Coronary artery (tissue), 2 donors: ENCODE measurements around the gene LTA4H.
"Not testable (repeated sequence)": the region's sequence is repeated elsewhere in the genome, so short reads cannot be mapped to it uniquely, and the experiment has no call there.

Experiments used
- DNase-seq: peaks from one replicate; pipeline ENCODE4 v3.0.0-alpha.2; 2017; ENCODE audit warnings: low spot score
- H3K27ac ChIP-seq, 2 donors: fragments of 200-600 bp; sonication (generic); one replicate each; pipeline ENCODE4 v1.5.1; 2016 to 2019
- H3K4me3 ChIP-seq: fragments of 200-600 bp; sonication (generic); 2 replicates; pipeline ENCODE4 v1.5.1; 2016; ENCODE audit warnings: mild to moderate bottlenecking, moderate library complexity
- TF ChIP-seq, protein P1 (sequence below): fragments of 200-600 bp; sonication (generic); IDR thresholded peaks from one replicate; pipeline ENCODE4 v1.5.1; 2019; ENCODE audit warnings: antibody characterized with exemption

LTA4H gene

DNA sequence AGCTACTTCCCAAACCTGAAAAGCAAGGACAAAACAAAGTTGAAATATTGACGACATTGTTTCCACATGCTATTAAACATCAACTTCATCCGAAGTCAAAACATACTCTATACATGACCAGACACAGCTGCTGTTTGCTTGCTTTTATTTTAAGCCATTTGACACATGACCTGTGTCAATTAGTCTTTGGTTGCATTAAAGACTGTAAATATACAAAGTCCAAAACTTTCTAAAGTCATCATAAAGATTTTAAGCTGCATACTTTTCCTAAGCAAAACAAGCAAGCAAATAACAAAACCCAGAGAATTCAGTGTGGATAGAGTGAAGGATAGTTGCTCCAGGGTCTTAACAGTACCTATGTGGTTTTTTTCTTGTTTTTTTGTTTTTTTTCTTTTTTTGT, 61.0 kb downstream of the LTA4H start:
- no peak overlapping the region for H3K27ac ChIP-seq
- TF ChIP-seq, protein P1, sequence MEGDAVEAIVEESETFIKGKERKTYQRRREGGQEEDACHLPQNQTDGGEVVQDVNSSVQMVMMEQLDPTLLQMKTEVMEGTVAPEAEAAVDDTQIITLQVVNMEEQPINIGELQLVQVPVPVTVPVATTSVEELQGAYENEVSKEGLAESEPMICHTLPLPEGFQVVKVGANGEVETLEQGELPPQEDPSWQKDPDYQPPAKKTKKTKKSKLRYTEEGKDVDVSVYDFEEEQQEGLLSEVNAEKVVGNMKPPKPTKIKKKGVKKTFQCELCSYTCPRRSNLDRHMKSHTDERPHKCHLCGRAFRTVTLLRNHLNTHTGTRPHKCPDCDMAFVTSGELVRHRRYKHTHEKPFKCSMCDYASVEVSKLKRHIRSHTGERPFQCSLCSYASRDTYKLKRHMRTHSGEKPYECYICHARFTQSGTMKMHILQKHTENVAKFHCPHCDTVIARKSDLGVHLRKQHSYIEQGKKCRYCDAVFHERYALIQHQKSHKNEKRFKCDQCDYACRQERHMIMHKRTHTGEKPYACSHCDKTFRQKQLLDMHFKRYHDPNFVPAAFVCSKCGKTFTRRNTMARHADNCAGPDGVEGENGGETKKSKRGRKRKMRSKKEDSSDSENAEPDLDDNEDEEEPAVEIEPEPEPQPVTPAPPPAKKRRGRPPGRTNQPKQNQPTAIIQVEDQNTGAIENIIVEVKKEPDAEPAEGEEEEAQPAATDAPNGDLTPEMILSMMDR, result no peak
- no peak for DNase-seq
- no peak overlapping the region for H3K4me3 ChIP-seq

DNA sequence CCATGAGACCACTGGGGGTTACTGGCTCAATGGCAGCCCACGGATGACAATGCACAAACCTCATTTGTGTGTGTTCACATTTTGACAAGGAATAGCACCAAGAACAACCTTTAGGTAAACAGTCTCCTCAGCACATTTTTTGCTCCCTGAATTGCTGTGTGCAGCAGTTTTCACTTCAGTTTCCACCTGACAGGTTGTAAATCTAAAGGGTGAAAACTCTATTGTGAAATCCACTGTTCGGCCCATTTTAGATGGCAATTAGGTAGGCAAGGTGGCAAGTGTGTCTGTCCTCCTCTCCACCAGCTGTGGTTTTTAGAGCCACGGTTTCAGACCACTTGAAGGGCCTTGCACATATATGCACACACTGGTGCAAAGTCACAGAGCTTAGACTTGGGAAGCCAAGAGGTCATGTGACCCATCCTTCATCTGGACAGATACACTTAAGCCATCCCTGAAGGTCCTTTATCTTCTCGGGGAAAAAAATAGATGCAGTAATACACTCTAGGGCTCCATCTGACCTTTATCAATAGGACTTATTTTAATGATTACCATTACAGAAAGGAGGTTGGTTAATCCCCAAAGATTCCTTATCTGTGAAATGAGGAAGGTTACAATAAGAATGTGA, 62.4 kb downstream of the LTA4H start:
- H3K27ac ChIP-seq, result no peak overlapping the region
- TF ChIP-seq, protein P1, result no peak
- DNase-seq, result no peak
- H3K4me3 ChIP-seq, result no peak overlapping the region

DNA sequence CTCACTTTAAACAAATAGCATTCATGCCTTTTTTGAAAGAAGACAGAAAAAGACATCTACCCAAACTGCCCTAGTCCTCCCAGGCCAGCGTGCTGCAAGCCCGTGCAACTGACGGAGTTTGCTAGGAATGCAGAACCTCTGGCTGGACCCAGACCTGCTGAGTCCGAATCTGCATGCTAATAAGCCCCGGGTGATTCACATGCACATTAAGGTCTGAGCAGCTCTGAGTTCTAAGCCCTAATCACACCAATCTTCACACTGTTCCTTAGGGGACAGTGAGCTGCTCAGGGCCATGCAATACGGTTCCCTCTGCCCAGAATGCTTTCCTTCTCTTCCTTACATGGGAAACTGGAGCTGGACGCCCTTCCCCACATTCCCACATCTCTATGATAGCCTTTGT, 64.5 kb downstream of the LTA4H start:
- Histone ChIP-seq H3K27ac (no peak overlapping the region), H3K4me3 (no peak overlapping the region)
- DNase-seq, result no peak
- TF ChIP-seq, protein P1, result no peak

DNA sequence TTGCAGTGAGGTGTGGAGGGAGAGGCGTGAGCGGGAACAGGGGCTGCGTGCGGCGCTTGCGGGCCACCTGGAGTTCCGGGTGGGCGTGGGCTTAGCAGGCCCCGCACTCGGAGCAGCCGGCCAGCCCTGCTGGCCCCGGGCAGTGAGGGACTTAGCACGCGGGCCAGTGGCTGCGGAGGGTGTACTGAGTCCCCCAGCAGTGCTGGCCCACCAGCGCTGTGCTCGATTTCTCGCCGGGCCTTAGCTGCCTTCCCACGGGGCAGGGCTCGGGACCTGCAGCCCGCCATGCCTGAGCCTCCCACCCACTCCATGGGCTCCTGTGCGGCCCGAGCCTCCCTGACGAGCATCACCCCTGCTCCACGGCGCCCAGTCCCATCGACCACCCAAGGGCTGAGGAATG, 66.3 kb downstream of the LTA4H start:
- not testable (repeated sequence) for H3K27ac ChIP-seq, DNase-seq, H3K4me3 ChIP-seq

DNA sequence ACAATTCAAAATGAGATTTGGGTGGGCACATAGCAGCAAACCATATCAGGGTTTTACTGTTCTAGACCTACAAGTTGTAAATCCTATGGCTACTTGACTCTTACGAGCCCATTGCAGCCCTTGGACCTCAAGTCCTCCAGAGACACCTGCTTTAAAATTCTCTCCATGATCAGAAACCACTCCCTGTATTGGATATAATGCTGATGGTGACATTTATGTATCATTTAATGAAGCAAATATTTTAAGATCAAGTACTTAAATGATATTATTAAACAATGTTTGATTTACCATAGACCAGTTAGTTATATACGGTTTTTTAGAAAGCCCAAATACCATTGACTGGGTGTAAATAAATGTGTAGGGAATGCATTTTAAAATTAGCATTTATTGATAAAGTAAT, 68.1 kb downstream of the LTA4H start:
- no peak for DNase-seq
- TF ChIP-seq, protein P1, result no peak
- no peak overlapping the region for H3K4me3 ChIP-seq
- no peak overlapping the region for H3K27ac ChIP-seq

DNA sequence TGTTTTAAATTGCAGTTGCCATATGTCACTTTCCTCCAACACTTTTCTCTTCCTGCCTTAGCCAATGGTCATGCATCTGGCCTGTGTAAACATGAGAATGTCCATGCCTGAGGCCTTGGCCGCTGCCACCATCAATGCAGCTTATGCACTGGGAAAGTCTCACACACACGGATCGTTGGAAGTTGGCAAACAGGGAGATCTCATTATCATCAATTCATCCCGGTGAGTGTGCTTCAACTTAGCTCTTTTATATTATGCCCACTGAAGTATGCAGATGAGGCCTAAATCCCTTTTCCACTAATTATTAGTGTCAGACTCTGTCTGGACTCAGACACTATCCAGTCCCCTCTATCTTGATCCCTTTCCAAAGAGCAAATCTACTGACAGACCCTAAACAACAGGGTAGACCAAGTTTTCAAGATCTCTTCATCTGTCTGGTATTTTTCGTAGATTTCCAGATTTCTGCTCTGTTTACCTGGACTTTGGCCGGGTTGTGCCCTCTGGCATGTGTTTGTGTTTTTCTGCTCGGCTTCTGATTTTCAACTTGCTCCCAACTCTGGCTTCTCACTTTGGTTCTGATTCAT, 69.0 kb downstream of the LTA4H start:
- TF ChIP-seq, protein P1, result no peak
- DNase-seq, result no peak
- Histone ChIP-seq H3K4me3 (no peak overlapping the region), H3K27ac (no peak overlapping the region)

DNA sequence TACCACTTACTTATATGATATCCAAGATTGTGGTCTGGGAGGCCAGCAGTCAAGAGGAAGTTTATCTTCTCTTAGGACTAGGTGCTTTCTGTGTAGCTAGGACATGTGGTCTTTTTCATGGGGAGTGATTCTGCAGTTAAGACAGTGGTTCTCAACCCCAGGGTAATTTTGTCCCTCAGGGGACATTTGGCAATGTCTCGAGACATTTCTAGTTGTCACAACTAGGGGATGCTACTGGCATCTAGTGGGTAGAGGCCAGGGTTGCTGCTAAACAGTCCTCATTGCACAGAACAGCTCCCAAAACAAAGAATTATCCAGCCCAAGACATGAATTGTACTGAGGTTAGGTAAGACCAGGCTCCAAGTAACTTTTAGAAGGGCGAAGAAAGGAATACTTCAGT, 72.3 kb downstream of the LTA4H start:
- TF ChIP-seq, protein P1, result no peak
- Histone ChIP-seq H3K27ac (no peak overlapping the region), H3K4me3 (no peak overlapping the region)
- no peak for DNase-seq
